Measurements from ENCODE around the gene MAP7. TPM values are rescaled to one million over a fixed set of nuclear protein-coding genes. Genes with fewer than 3 reads are reported as not detected.

Gene MAP7
- total and polyA plus RNA-seq, 2 experiments from 2014 or later = 44.7 to 49.2 TPM

GRCh38 chr6:136344420-136344819 lies 205.8 kb downstream of the MAP7 start:
- no peaks in the 10 kb centered on the region for H3K9me3 Mint-ChIP-seq
- Histone ChIP-seq H3K4me1 (ENCODE audit: insufficient read depth) (no peaks in the 10 kb centered on the region), H3K27ac (ENCODE audit: low read depth) (no peak overlapping the region), H3K79me2 (replicated peaks; ENCODE audit: insufficient read depth) (no peaks in the 10 kb centered on the region), H3K4me2 (no peak overlapping the region), H3K9me2 (ENCODE audit: insufficient read depth) (no peaks in the 10 kb centered on the region), H4K20me1 (replicated peaks; ENCODE audit: insufficient read depth) (no peaks in the 10 kb centered on the region), H3F3A (replicated peaks; ENCODE audit: low read depth) (no peaks in the 10 kb centered on the region), H2AFZ (no peak overlapping the region), H3K27me3 (ENCODE audit: insufficient read depth) (no peaks in the 10 kb centered on the region), H3K4me3 (no peak overlapping the region), H3K36me3 (ENCODE audit: insufficient read depth) (peaks cover 15% of the 10 kb centered on the region; the same call in 1 of the 2 replicates)
- DNase-seq (ENCODE audit: low spot score) = no peak
- H3K4me1 Mint-ChIP-seq = peaks cover 5% of the 10 kb centered on the region; the same call in 2 of the 3 replicates
- ATAC-seq = no peak
- no peak overlapping the region for H3K27ac Mint-ChIP-seq
- no peak for TF ChIP-seq CREB1 (CRISPR knock-in tag; IDR thresholded peaks at IDR 0.05; ENCODE audit: low read depth)
- no peak for TF ChIP-seq ZNF331 (CRISPR knock-in tag; IDR thresholded peaks at IDR 0.05; ENCODE audit: low read depth)
- TF ChIP-seq POLR2AphosphoS5 (IDR thresholded peaks at IDR 0.05; ENCODE audit: low read depth) = no peak
- no peak for TF ChIP-seq ETS1 (IDR thresholded peaks at IDR 0.05)
- TF ChIP-seq CTCF (conservative IDR thresholded peaks at IDR 0.05; ENCODE audit: low read depth in 2 of 2) = no peak
- TF ChIP-seq REST (IDR thresholded peaks at IDR 0.05; ENCODE audit: unreplicated experiment) = no peak
- no peak overlapping the region for H3K4me3 Mint-ChIP-seq
- peaks cover 19% of the 10 kb centered on the region for H3K36me3 Mint-ChIP-seq (ENCODE audit: low read depth)
- no peaks in the 10 kb centered on the region for H3K27me3 Mint-ChIP-seq (ENCODE audit: insufficient read depth, low read depth, poor library complexity)

- H3K27ac Mint-ChIP-seq = no peak overlapping the region
- H3K9me2 ChIP-seq (ENCODE audit: insufficient read depth) = no peaks in the 10 kb centered on the region
- H3K4me1 Mint-ChIP-seq = peaks cover 2% of the 10 kb centered on the region; the same call in 2 of the 3 replicates
- H3K27me3 Mint-ChIP-seq (ENCODE audit: insufficient read depth, low read depth, poor library complexity) = no peaks in the 10 kb centered on the region
- ATAC-seq (no peak), DNase-seq (ENCODE audit: low spot score) (no peak)
- H3K4me1 ChIP-seq (ENCODE audit: insufficient read depth) = no peaks in the 10 kb centered on the region
- H3F3A ChIP-seq (replicated peaks; ENCODE audit: low read depth) = no peaks in the 10 kb centered on the region
- H2AFZ ChIP-seq = no peak overlapping the region
- no peak overlapping the region for H3K4me2 ChIP-seq
- H3K27me3 ChIP-seq (ENCODE audit: insufficient read depth) = no peaks in the 10 kb centered on the region
- H3K4me3 ChIP-seq = no peak overlapping the region
- no peak overlapping the region for H3K4me3 Mint-ChIP-seq
- no peaks in the 10 kb centered on the region for H3K79me2 ChIP-seq (replicated peaks; ENCODE audit: insufficient read depth)
- no peaks in the 10 kb centered on the region for H4K20me1 ChIP-seq (replicated peaks; ENCODE audit: insufficient read depth)
- peaks cover 14% of the 10 kb centered on the region; the same call in 1 of the 2 replicates for H3K36me3 ChIP-seq (ENCODE audit: insufficient read depth)
- no peaks in the 10 kb centered on the region for H3K9me3 Mint-ChIP-seq
- H3K36me3 Mint-ChIP-seq (ENCODE audit: low read depth) = peaks cover 19% of the 10 kb centered on the region
- H3K27ac ChIP-seq (ENCODE audit: low read depth) = no peak overlapping the region
- TF ChIP-seq REST (IDR thresholded peaks at IDR 0.05; ENCODE audit: unreplicated experiment) (no peak), POLR2AphosphoS5 (IDR thresholded peaks at IDR 0.05; ENCODE audit: low read depth) (no peak), EZH2 (IDR thresholded peaks at IDR 0.05; ENCODE audit: low read depth, unreplicated experiment) (no peak), ZNF114 (CRISPR knock-in tag; IDR thresholded peaks at IDR 0.05) (no peak)
These were observed 206.5 kb downstream of the MAP7 start for GRCh38 chr6:136343700-136344099.
